Omental fat pad (tissue), 4 donors: ENCODE measurements around the gene CGB7. TPM values are rescaled to one million over a fixed set of nuclear protein-coding genes. Genes with fewer than 3 reads are reported as not detected.
"Not testable (repeated sequence)": the region's sequence is repeated elsewhere in the genome, so short reads cannot be mapped to it uniquely, and the experiment has no call there.

Experiments used
- ATAC-seq: fragments of 150-250 bp; one replicate; pipeline ENCODE4 v1.9.1; 2016; ENCODE audit warnings: mild to moderate bottlenecking, moderate library complexity; ENCODE audit not compliant: low FRiP score
- DNase-seq: peaks from one replicate; pipeline ENCODE4 v3.0.0-alpha.2; 2019; ENCODE audit warnings: low spot score
- CTCF ChIP-seq, 3 donors: fragments of 450-650 bp; IDR thresholded peaks; one replicate each; pipeline ENCODE4 v1.5.1; 2016 to 2017; ENCODE audit warnings: antibody characterized with exemption in 3 of 3, mild to moderate bottlenecking in 3 of 3, moderate library complexity in 2 of 3
- total RNA-seq, 4 donors: library from RNA; depleted of rRNA; stranded (reverse); fragments of >200 nt; gene quantifications; one replicate each; pipeline ENCODE4 v1.1.0, GENCODE V29; 2016

Gene CGB7
- total RNA-seq, 4 donors from 2014 or later = not detected

DNA sequence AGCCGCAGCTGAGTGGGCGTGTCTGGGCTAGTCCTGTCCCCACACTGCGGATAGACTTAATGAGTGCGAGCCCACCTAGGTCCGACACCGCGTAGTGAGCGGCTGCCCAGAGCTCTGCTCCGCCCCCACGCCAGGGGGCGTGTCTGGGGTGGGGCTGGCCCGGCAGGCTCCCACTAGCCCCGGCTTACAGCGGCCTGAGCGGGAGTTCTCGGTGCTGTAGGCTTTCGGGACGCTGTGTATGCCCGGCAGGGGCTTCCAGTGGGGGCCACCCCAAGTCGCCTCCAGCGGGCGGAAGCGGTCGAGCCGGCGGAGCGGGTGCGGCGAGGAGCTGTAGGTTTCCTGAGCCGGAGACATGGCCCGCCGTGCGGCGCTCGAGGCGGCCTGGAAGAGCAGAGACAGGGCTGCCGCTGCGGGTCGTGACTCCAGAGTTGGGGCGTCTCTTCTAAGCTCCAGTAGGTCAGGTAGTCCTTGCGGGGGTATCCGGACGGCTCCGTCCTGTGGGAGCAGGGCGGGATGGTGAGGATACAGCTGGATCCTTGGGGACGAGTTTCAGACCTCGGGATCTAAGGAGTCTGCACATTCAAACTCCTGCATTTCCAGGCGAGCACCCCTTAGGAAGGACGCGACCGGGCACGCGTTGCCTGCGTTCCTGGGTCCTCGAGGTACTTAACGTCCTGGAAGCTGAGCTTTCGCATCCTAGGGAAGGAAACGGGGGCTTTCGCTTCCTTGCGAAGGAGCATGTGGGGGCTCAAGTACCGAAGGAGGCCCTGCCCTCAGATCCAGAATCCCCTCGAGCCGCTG lies 1.2 kb downstream of the CGB7 start:
- TF ChIP-seq CTCF (IDR thresholded peaks at IDR 0.05) = no peak
- ATAC-seq (peak; percentile 87), DNase-seq (no peak)

DNA sequence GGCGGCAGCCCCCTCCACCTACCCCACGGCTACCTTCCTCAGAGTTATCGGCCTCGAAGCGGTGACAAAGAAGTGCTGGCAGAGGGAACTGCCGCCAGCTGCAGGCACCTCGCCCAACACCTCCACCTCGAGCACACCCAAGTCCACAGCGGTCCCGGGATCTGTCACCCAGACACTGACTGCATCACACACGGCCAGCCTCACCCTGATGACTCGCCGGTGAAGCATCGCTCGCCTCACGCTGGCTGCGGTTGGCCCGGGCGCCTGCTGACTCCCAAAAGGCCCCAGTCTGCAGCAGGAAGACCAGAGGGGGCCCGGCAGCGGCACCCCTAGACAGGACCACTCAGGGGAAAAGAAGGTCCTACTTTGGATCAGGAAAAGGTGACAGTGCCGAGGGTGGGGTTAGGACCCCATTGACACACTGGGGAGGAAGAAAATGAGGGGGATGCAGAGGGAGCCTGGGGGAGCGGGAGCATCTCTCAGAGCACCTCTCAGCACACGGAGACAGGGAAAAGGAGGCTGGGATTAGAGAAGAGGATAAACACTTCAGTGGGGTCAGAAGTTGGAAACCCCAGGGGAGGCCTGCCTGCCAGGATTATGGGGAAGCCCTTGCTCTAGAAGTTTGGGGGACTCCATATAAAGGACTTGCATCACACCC lies 7.0 kb downstream of the CGB7 start:
- DNase-seq, ATAC-seq: not testable (repeated sequence)

DNA sequence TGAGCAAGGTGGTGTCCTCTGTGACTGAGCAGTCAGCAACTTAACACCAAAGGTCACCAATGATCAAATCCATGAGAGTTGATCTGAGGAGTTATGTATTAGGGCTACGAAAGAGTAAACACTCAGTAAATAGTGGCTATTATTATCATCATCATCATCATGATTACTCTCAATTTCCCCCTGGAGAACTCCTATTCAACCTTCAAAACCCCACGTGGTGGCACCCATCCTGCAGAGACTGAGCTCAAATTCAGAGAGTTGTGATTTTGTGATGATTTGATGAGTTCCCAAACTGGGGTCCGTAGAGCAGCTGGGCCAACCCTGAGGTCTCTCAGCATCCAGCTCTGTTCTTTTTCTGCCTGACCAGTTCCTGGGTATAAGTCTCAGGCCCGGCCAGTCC lies 7.7 kb downstream of the CGB7 start:
- ATAC-seq = not testable (repeated sequence)

GRCh38 chr19:49049011-49049410 lies 8.5 kb downstream of the CGB7 start, which contains the start of gene CGB8:
TSS of gene CGB8 (minus strand) at chr19:49049111. CDS start at chr19:49048739, 372 bp downstream.
- not testable (repeated sequence) for ATAC-seq

More for the DNA sequence above, 7.7 kb downstream of the CGB7 start:
- not testable (repeated sequence) for DNase-seq

DNA sequence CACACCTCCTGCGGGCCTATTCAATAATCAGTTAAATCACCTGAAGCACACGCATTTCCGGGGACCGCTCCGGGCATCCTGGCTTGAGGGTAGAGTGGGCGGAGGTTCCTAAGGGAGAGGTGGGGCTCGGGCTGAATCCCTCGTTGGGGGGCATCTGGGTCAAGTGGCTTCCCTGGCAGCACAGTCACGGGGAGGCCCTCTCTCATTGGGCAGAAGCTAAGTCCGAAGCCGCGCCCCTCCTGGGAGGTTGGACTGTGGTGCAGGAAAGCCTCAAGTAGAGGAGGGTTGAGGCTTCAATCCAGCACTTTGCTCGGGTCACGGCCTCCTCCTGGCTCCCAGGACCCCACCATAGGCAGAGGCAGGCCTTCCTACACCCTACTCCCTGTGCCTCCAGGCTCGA lies 14.0 kb downstream of the CGB7 start, which contains the start of gene CGB5:
Gene CGB5, plus strand, starts transcription at position 301 of the 400 bp plus-strand sequence. CDS start 362 bp downstream, outside the sequence.
- not testable (repeated sequence) for DNase-seq, ATAC-seq

More at GRCh38 chr19:49049011-49049410, 8.5 kb downstream of the CGB7 start, which contains the start of gene CGB8:
- not testable (repeated sequence) for DNase-seq

DNA sequence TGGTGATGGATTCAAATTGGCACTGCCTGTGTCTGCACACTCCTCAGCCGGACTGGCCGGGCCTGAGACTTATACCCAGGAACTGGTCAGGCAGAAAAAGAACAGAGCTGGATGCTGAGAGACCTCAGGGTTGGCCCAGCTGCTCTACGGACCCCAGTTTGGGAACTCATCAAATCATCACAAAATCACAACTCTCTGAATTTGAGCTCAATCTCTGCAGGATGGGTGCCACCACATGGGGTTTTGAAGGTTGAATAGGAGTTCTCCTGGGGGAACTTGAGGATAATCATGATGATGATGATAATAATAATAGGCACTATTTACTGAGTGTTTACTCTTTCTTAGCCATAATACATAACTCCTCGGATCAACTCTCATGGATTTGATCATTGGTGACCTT lies 14.9 kb downstream of the CGB7 start:
- not testable (repeated sequence) for DNase-seq, ATAC-seq

GRCh38 chr19:49042177-49042576 lies 15.4 kb downstream of the CGB7 start:
- ATAC-seq = no peak
- TF ChIP-seq CTCF (IDR thresholded peaks at IDR 0.05) = no peak
- no peak for DNase-seq

DNA sequence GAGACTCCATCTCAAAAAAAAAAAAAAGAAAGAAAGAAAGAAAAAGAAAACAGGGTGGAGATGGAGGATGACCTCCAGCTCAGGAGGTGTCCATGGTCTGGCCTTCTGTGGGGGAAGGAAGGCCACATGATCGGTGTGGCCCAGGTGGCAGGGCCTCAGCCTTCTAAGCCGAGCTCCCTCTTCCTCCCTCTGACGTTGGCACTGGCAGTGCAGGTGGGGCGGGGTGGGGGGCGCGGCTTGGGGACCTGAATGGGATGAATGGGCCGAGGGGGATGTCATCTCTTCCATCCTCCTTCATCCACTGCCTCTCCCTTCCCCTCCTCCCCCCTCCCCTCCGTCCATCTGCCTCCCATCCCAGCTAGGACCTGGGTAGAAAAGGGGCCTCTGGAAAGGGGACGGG lies 17.8 kb downstream of the CGB7 start:
- not testable (repeated sequence) for DNase-seq, ATAC-seq

DNA sequence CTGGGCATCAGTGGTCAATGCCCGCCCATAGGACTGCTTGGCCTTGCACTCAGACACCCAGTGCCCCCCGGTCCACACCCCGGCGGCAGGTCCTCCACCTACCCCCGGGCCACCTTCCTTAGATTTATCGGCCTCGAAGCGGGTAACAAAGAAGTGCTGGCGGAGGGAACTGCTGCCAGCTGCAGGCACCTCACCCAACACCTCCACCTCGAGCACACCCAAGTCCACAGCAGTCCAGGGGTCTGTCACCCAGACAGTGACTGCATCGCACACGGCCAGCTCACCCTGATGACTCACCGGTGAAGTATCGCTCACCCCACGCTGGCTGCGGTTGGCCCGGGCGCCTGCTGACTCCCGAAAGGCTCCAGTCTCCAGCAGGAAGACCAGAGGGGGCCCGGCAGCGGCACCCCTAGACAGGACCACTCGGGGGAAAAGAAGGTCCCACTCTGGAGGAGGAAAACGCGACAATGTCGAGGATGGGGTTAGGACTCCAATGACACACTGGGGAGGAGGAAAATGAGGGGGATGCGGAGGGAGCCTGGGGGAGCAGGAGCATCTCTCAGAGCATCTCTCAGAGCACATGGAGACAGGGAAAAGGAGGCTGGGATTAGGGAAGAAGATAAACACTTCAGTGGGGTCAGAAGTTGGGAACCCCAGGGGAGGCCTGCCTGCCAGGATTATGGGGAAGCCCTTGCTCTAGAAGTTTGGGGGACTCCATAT lies 18.8 kb downstream of the CGB7 start:
- not testable (repeated sequence) for DNase-seq, ATAC-seq

GRCh38 chr19:49038111-49038510 lies 19.4 kb downstream of the CGB7 start:
- not testable (repeated sequence) for ATAC-seq

DNA sequence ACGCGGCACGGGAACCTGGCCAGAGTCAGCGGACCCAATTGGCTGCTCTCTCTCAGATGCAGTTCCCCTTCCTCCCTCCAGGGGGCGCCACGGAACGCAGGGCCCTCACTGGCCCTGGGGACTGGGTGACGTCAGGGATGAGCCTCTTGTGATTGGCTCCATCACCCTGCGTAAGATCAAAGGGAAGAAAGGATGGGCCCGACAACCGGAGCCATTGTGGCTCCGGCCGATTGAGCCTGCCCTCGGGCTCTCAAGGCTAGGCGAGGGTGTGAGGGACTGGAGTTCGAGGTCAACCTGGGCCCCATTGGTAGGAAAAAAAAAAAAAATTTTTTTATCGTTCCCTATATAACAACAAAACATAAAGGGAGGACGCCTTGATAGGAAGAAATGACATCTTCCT lies 20.7 kb downstream of the CGB7 start, which contains the start of gene CGB1:
Gene CGB1, minus strand, starts transcription at position 81 of the 400 bp plus-strand sequence. CDS start 184 bp downstream, outside the sequence.
- ATAC-seq, DNase-seq: not testable (repeated sequence)

More at GRCh38 chr19:49038111-49038510, 19.4 kb downstream of the CGB7 start:
- not testable (repeated sequence) for DNase-seq

GRCh38 chr19:49031642-49032301 lies 25.8 kb downstream of the CGB7 start, which contains the start of gene CGB2:
TSS of gene CGB2 (plus strand) at chr19:49031890. CDS start at chr19:49032096, 206 bp downstream.
- not testable (repeated sequence) for ATAC-seq, DNase-seq

- ATAC-seq, DNase-seq: not testable (repeated sequence)
Observed at GRCh38 chr19:49030323-49030722, 27.2 kb downstream of the CGB7 start.

DNA sequence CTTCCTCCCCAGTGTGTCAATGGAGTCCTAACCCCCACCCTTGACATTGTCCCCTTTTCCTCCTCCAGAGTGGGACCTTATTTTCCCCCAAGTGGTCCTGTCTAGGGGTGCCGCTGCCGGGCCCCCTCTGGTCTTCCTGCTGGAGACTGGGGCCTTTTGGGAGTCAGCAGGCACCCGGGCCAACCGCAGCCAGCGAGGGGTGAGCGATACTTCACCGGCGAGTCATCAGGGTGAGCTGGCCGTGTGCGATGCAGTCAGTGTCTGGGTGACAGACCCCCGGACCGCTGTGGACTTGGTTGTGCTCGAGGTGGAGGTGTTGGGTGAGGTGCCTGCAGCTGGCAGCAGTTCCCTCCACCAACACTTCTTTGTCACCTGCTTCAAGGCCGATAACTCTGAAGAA lies 27.8 kb downstream of the CGB7 start:
- DNase-seq, ATAC-seq: not testable (repeated sequence)

GRCh38 chr19:49028686-49029085 lies 28.9 kb downstream of the CGB7 start:
- DNase-seq, ATAC-seq: not testable (repeated sequence)

DNA sequence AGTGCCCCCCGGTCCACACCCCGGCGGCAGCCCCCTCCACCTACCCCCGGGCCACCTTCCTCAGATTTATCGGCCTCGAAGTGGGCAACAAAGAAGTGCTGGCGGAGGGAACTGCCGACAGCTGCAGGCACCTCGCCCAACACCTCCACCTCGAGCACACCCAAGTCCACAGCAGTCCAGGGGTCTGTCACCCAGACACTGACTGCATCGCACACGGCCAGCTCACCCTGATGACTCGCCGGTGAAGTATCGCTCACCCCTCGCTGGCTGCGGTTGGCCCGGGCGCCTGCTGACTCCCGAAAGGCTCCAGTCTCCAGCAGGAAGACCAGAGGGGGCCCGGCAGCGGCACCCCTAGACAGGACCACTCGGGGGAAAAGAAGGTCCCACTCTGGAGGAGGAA lies 31.9 kb downstream of the CGB7 start:
- DNase-seq, ATAC-seq: not testable (repeated sequence)
